Ramos (cell line): ENCODE measurements around the gene SUGCT.
"Not testable (repeated sequence)": the region's sequence is repeated elsewhere in the genome, so short reads cannot be mapped to it uniquely, and the experiment has no call there.

Source experiments
- in situ Hi-C: fragments of 300-500 bp; cut with MboI; formaldehyde crosslinking; loops from one replicate; pipeline ENCODE4 v1.14.3; 2022; ENCODE audit warnings: low sequenced_read_pairs; ENCODE audit not compliant: unreplicated experiment

Gene SUGCT

GRCh38 chr7:40239755-40240303, 105.0 kb downstream of the SUGCT start:
- in situ Hi-C loops = no loop called here

GRCh38 chr7:40243076-40243475, 108.3 kb downstream of the SUGCT start:
- in situ Hi-C loops = no loop called here

GRCh38 chr7:40244226-40244625, 109.4 kb downstream of the SUGCT start:
- in situ Hi-C loops = no loop called here

GRCh38 chr7:40248681-40249080, 113.9 kb downstream of the SUGCT start:
- in situ Hi-C loops = no loop called here

GRCh38 chr7:40253444-40253843, 118.6 kb downstream of the SUGCT start:
- in situ Hi-C loops = not testable (repeated sequence)

- in situ Hi-C loops = no loop called here
Measured at GRCh38 chr7:40263752-40264390, 129.1 kb downstream of the SUGCT start.

GRCh38 chr7:40267583-40267982, 132.8 kb downstream of the SUGCT start:
- in situ Hi-C loops = no loop called here

GRCh38 chr7:40268810-40269209, 134.0 kb downstream of the SUGCT start:
- in situ Hi-C loops = not testable (repeated sequence)

- in situ Hi-C loops = no loop called here
Measured at GRCh38 chr7:40276061-40276460, 141.3 kb downstream of the SUGCT start.

GRCh38 chr7:40279991-40280390, 145.2 kb downstream of the SUGCT start:
- in situ Hi-C loops = no loop called here

- in situ Hi-C loops = no loop called here
Measured at GRCh38 chr7:40282858-40283257, 148.1 kb downstream of the SUGCT start.

- in situ Hi-C loops = no loop called here
Measured at GRCh38 chr7:40283391-40283790, 148.6 kb downstream of the SUGCT start.

- in situ Hi-C loops = no loop called here
Measured at GRCh38 chr7:40288827-40289226, 154.0 kb downstream of the SUGCT start.

- in situ Hi-C loops = no loop called here
Measured at GRCh38 chr7:40297741-40298311, 163.0 kb downstream of the SUGCT start.

GRCh38 chr7:40298421-40298820, 163.6 kb downstream of the SUGCT start:
- in situ Hi-C loops = no loop called here

GRCh38 chr7:40299097-40299496, 164.3 kb downstream of the SUGCT start:
- in situ Hi-C loops = no loop called here

- in situ Hi-C loops = no loop called here
Measured at GRCh38 chr7:40300146-40300670, 165.4 kb downstream of the SUGCT start.

GRCh38 chr7:40301486-40302068, 166.8 kb downstream of the SUGCT start:
- in situ Hi-C loops = no loop called here

- in situ Hi-C loops = no loop called here
Measured at GRCh38 chr7:40303996-40304395, 169.2 kb downstream of the SUGCT start.

- in situ Hi-C loops = no loop called here
Measured at GRCh38 chr7:40305229-40305628, 170.4 kb downstream of the SUGCT start.

- in situ Hi-C loops = no loop called here
Measured at GRCh38 chr7:40306025-40306424, 171.2 kb downstream of the SUGCT start.
